Measurements from ENCODE around the gene GPX7.

DNA sequence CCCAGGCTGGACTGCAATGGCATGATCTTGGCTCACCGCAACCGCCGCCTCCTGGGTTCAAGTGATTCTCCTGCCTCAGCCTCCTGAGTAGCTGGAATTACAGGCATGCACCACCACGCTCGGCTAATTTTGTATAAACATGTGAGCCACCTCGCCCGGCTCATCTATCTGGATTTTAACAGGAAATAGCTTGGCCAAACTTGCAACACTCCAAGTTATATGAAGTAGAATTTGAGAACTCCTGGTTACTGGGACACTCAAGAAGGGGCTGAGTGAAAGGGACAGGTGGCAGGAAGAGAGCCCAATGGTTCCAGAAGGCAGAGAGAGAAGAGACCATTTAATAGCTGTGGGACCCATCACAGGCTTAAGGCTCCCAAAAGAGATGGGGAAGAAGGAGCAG, 2.9 kb upstream of the GPX7 start:
- no peak for TF ChIP-seq FOXK2 (IDR thresholded peaks at IDR 0.05)
- TF ChIP-seq HDGF (IDR thresholded peaks at IDR 0.05; ENCODE audit: borderline replicate concordance) = no peak
